Gastroesophageal sphincter (tissue), 3 donors: ENCODE results near the gene C1GALT1.

Experiments used
- CTCF ChIP-seq, 4 experiments: fragments of 200-600 bp in 2 of 4; fragments of 450-650 bp in 2 of 4; sonication (generic) in 1 of 4; IDR thresholded peaks; one replicate each; pipeline ENCODE4 v1.5.1; 2017 to 2019; ENCODE audit warnings: antibody characterized with exemption in 4 of 4, mild to moderate bottlenecking in 2 of 4, moderate library complexity in 2 of 4
- EP300 ChIP-seq: sonication (generic); formaldehyde crosslinking; IDR thresholded peaks from one replicate; pipeline ENCODE4 v1.6.1; 2017; ENCODE audit warnings: antibody characterized with exemption, mild to moderate bottlenecking
- POLR2A ChIP-seq, 2 donors: fragments of 450-650 bp; IDR thresholded peaks; one replicate each; pipeline ENCODE4 v1.6.1; 2017; ENCODE audit warnings: antibody characterized with exemption in 2 of 2, mild to moderate bottlenecking in 2 of 2, moderate library complexity in 1 of 2
- POLR2AphosphoS5 ChIP-seq: sonication (generic); formaldehyde crosslinking; IDR thresholded peaks from one replicate; pipeline ENCODE4 v1.6.1; 2017; ENCODE audit warnings: antibody characterized with exemption

GRCh38 chr7:7138897-7139296 lies 43.4 kb upstream of the C1GALT1 start:
- no peak for TF ChIP-seq CTCF (IDR thresholded peaks at IDR 0.05)
- no peak for TF ChIP-seq POLR2A (IDR thresholded peaks at IDR 0.05)
- no peak for TF ChIP-seq POLR2AphosphoS5
- no peak for TF ChIP-seq EP300
